ENCODE measurements around the gene FGF10. TPM values are rescaled to one million over a fixed set of nuclear protein-coding genes. Genes with fewer than 3 reads are reported as not detected.

FGF10 gene
- total RNA-seq (2012; rRNA removed) (not detected in 2 replicates), polyA plus RNA-seq (2012; rRNA removed) (not detected in 2 replicates), Bru-seq, nascent RNA (percentile 11 among the genes with signal in this experiment), BruChase-seq, experiment 1, labeled RNA remaining after a 6-hour chase (percentile 15 among the genes with signal in this experiment), BruChase-seq, experiment 2, labeled RNA remaining after a 2-hour chase (percentile 11 among the genes with signal in this experiment)
- polyA plus RNA-seq (2012; cell fraction: cytosol; rRNA removed), result not detected in 2 replicates
- polyA plus RNA-seq (2012; cell fraction: nucleus; rRNA removed; ENCODE audit: low replicate concordance), result not detected in 2 replicates
- long read RNA-seq, result 0 reads

GRCh38 chr5:44389090-44389822, at the start of gene FGF10:
Gene FGF10 (minus strand): TSS chr5:44389420. CDS start chr5:44388682, 738 bp downstream.
- dilution Hi-C loops (cut with HindIII; ENCODE audit: low sequenced_read_pairs, unreplicated experiment) (no loop called here), in situ Hi-C loops (cut with MboI; ENCODE audit: low sequenced_read_pairs) (no loop called here), intact Hi-C loops (cut with micrococcal nuclease) (no loop called here)
- H3K14ac ChIP-seq (replicated peaks; ENCODE audit: low read depth, low read length), result no peak within 1 kb of the TSS
- H3K4ac ChIP-seq (ENCODE audit: low read depth, low read length), result no peak within 1 kb of the TSS
- H4K8ac ChIP-seq (ENCODE audit: low read depth in 2 of 2, low read length in 2 of 2), result no peak within 1 kb of the TSS
- H2AK9ac ChIP-seq (replicated peaks; ENCODE audit: low read depth, low read length, poor library complexity), result no peak within 1 kb of the TSS
- no peak within 1 kb of the TSS for H4K5ac ChIP-seq (ENCODE audit: low read depth, low read length)
- peak within 1 kb of the TSS; percentile 51 for H3K4me2 ChIP-seq (ENCODE audit: low read depth, low read length)
- no peak within 1 kb of the TSS for H3K27ac ChIP-seq (ENCODE audit: insufficient read depth, low read length)
- H2AFZ ChIP-seq (replicated peaks; ENCODE audit: low read length, poor library complexity), result peak within 1 kb of the TSS; percentile 72
- no peak within 1 kb of the TSS for H2BK15ac ChIP-seq (ENCODE audit: low read depth, low read length)
- no peak within 1 kb of the TSS for H2BK120ac ChIP-seq (ENCODE audit: low read depth, low read length)
- H2AK5ac ChIP-seq (ENCODE audit: low read depth, low read length), result no peak within 1 kb of the TSS
- H4K20me1 ChIP-seq (ENCODE audit: insufficient read depth, low read length), result no peaks in the 10 kb centered on the region
- H3K23ac ChIP-seq (ENCODE audit: low read depth, low read length), result no peak within 1 kb of the TSS
- peak within 1 kb of the TSS; percentile 42 for H3K4me3 ChIP-seq (ENCODE audit: insufficient read depth, low read depth, low read length)
- BruUV-seq (replicated peaks), result no TSS peak
- H3K9me1 ChIP-seq (ENCODE audit: insufficient read depth, low read length), result no peaks in the 10 kb centered on the region; the same call in 1 of the 2 replicates
- ChIA-PET POLR2A (ENCODE audit: unreplicated experiment) (no interaction called here), CTCF (no interaction called here)
- WGBS, 2 experiments (ENCODE audit: extremely low coverage in 2 of 2, insufficient read length in 1 of 2), result no CpG with 5 or more reads among the region's 35 CpGs
- H2BK5ac ChIP-seq (ENCODE audit: low read depth, low read length, poor library complexity, severe bottlenecking), result no peak within 1 kb of the TSS
- no peaks in the 10 kb centered on the region for H3K4me1 ChIP-seq (ENCODE audit: control insufficient read depth, insufficient read depth, low read length)
- peaks cover 17% of the 10 kb centered on the region; the same call in 1 of the 2 replicates for H3K27me3 ChIP-seq (ENCODE audit: control insufficient read depth, insufficient read depth, low read length)
- no peaks in the 10 kb centered on the region for H3K79me1 ChIP-seq (ENCODE audit: low read depth in 1 of 2, low read length in 2 of 2)
- peak; percentile 83 for ATAC-seq (ENCODE audit: low read depth)
- no peak within 1 kb of the TSS for H2BK20ac ChIP-seq (ENCODE audit: low read depth, low read length)
- no peak within 1 kb of the TSS for H4K91ac ChIP-seq (ENCODE audit: insufficient read depth, low read depth, low read length)
- no peak within 1 kb of the TSS for H3K56ac ChIP-seq (ENCODE audit: extremely low read depth, insufficient read depth, low read length)
- no peaks in the 10 kb centered on the region for H3K36me3 ChIP-seq (ENCODE audit: control insufficient read depth, insufficient read depth, low read length)
- H3K18ac ChIP-seq (ENCODE audit: low read depth, low read length), result no peak within 1 kb of the TSS
- H3K9me3 ChIP-seq (ENCODE audit: control insufficient read depth, insufficient read depth, low read length), result no peaks in the 10 kb centered on the region
- H3K9ac ChIP-seq (ENCODE audit: low read depth, low read length), result no peak within 1 kb of the TSS; the same call in 1 of the 2 replicates
- no peak for DNase-seq
- TF ChIP-seq, protein P1, sequence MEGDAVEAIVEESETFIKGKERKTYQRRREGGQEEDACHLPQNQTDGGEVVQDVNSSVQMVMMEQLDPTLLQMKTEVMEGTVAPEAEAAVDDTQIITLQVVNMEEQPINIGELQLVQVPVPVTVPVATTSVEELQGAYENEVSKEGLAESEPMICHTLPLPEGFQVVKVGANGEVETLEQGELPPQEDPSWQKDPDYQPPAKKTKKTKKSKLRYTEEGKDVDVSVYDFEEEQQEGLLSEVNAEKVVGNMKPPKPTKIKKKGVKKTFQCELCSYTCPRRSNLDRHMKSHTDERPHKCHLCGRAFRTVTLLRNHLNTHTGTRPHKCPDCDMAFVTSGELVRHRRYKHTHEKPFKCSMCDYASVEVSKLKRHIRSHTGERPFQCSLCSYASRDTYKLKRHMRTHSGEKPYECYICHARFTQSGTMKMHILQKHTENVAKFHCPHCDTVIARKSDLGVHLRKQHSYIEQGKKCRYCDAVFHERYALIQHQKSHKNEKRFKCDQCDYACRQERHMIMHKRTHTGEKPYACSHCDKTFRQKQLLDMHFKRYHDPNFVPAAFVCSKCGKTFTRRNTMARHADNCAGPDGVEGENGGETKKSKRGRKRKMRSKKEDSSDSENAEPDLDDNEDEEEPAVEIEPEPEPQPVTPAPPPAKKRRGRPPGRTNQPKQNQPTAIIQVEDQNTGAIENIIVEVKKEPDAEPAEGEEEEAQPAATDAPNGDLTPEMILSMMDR (conservative IDR thresholded peaks at IDR 0.05; ENCODE audit: low read depth, low read length), result no peak
- TF ChIP-seq MXI1 (IDR thresholded peaks at IDR 0.05; ENCODE audit: borderline replicate concordance, low read depth, low read length) (no peak), POLR2A (IDR thresholded peaks at IDR 0.05; ENCODE audit: low read depth, low read length) (no peak), USF2 (IDR thresholded peaks at IDR 0.05; ENCODE audit: low read depth, low read length) (no peak), MAFK (IDR thresholded peaks at IDR 0.05; ENCODE audit: low read depth, low read length) (no peak), RFX5 (IDR thresholded peaks at IDR 0.05; ENCODE audit: low read depth, low read length) (no peak), FOS (IDR thresholded peaks at IDR 0.05; ENCODE audit: low read depth, low read length) (no peak), RAD21 (IDR thresholded peaks at IDR 0.05; ENCODE audit: low read length) (no peak), NFE2L2 (IDR thresholded peaks at IDR 0.05; ENCODE audit: low read depth, low read length) (no peak), RCOR1 (IDR thresholded peaks at IDR 0.05; ENCODE audit: insufficient replicate concordance, low read length) (no peak), CEBPB (IDR thresholded peaks at IDR 0.05; ENCODE audit: low read depth, low read length) (no peak), ELK1 (IDR thresholded peaks at IDR 0.05; ENCODE audit: borderline replicate concordance, low read depth, low read length) (no peak), SMC3 (IDR thresholded peaks at IDR 0.05; ENCODE audit: low read depth, low read length) (no peak), BHLHE40 (IDR thresholded peaks at IDR 0.05; ENCODE audit: low read depth, low read length) (no peak)
